Liver (tissue), 9 donors: Measurements from ENCODE around the gene ABTB2. TPM values are rescaled to one million over a fixed set of nuclear protein-coding genes. Genes with fewer than 3 reads are reported as not detected.

Experiments used
- DNase-seq: peaks from one replicate; pipeline ENCODE4 v3.0.0-alpha.2; 2017; ENCODE audit warnings: low spot score
- H3K27ac ChIP-seq, 2 donors: one replicate each; pipeline ENCODE4 v1.7.0; 2013; ENCODE audit warnings: inconsistent platforms in 2 of 2, low read length in 2 of 2, control low read depth in 1 of 2, low read depth in 1 of 2, mild to moderate bottlenecking in 1 of 2
- H3K27me3 ChIP-seq, 4 donors: one replicate each; pipeline versions ENCODE4 v1.6.1 to v1.7.0; 2013; ENCODE audit warnings: low read length in 3 of 4, inconsistent platforms in 1 of 4, mild to moderate bottlenecking in 1 of 4, moderate library complexity in 1 of 4; ENCODE audit not compliant: control insufficient read depth in 4 of 4, insufficient read depth in 4 of 4
- H3K36me3 ChIP-seq, 4 donors: one replicate each; pipeline versions ENCODE4 v1.6.1 to v1.7.0; 2013; ENCODE audit warnings: low read length in 3 of 4, mild to moderate bottlenecking in 3 of 4, low read depth in 1 of 4, moderate library complexity in 1 of 4; ENCODE audit not compliant: control insufficient read depth in 4 of 4, insufficient read depth in 3 of 4
- H3K4me1 ChIP-seq, 4 donors: one replicate each; pipeline versions ENCODE4 v1.6.1 to v1.7.0; 2013; ENCODE audit warnings: low read length in 3 of 4, mild to moderate bottlenecking in 3 of 4, moderate library complexity in 1 of 4; ENCODE audit not compliant: control insufficient read depth in 4 of 4, insufficient read depth in 4 of 4
- H3K4me3 ChIP-seq, 3 donors: one replicate each; pipeline versions ENCODE4 v1.6.1 to v1.7.0; 2013; ENCODE audit warnings: low read length in 3 of 3, control low read depth in 1 of 3, low read depth in 1 of 3, mild to moderate bottlenecking in 1 of 3
- H3K9ac ChIP-seq, 2 donors: one replicate each; pipeline ENCODE4 v1.7.0; 2013; ENCODE audit warnings: low read length in 2 of 2, mild to moderate bottlenecking in 2 of 2, moderate library complexity in 2 of 2, control low read depth in 1 of 2, low read depth in 1 of 2
- H3K9me3 ChIP-seq, 4 donors: one replicate each; pipeline versions ENCODE4 v1.6.1 to v1.7.0; 2013; ENCODE audit warnings: low read length in 3 of 4; ENCODE audit not compliant: control insufficient read depth in 4 of 4
- ATF3 ChIP-seq: IDR thresholded peaks from 2 replicates; pipeline ENCODE4 v1.6.1; 2016; ENCODE audit warnings: antibody characterized with exemption
- EGR1 ChIP-seq, 2 donors: IDR thresholded peaks; 2 replicates each; pipeline ENCODE4 v1.6.1; 2016 to 2018; ENCODE audit warnings: antibody characterized with exemption in 2 of 2, low read depth in 2 of 2
- FOXA1 ChIP-seq: IDR thresholded peaks from 2 replicates; pipeline ENCODE4 v1.6.1; 2016; ENCODE audit warnings: antibody characterized with exemption
- FOXA2 ChIP-seq: IDR thresholded peaks from 2 replicates; pipeline ENCODE4 v1.6.1; 2016; ENCODE audit warnings: antibody characterized with exemption
- HNF4A ChIP-seq, 2 donors: conservative IDR thresholded peaks; 2 replicates each; pipeline ENCODE4 v1.6.1; 2016; ENCODE audit warnings: antibody characterized with exemption in 2 of 2, mild to moderate bottlenecking in 2 of 2
- HNF4G ChIP-seq: IDR thresholded peaks from 2 replicates; pipeline ENCODE4 v1.6.1; 2016; ENCODE audit warnings: antibody characterized with exemption
- JUND ChIP-seq, 2 donors: IDR thresholded peaks; 2 replicates each; pipeline ENCODE4 v1.6.1; 2016; ENCODE audit warnings: antibody characterized with exemption in 2 of 2
- NR2F2 ChIP-seq: IDR thresholded peaks from 2 replicates; pipeline ENCODE4 v1.6.1; 2016; ENCODE audit warnings: antibody characterized with exemption
- RXRA ChIP-seq, 2 donors: IDR thresholded peaks; 2 replicates each; pipeline ENCODE4 v1.6.1; 2017 to 2018; ENCODE audit warnings: antibody characterized with exemption in 2 of 2, mild to moderate bottlenecking in 1 of 2
- SP1 ChIP-seq: IDR thresholded peaks from 2 replicates; pipeline ENCODE4 v1.6.1; 2018; ENCODE audit warnings: antibody characterized with exemption, mild to moderate bottlenecking
- TAF1 ChIP-seq: conservative IDR thresholded peaks from 2 replicates; pipeline ENCODE4 v1.6.1; 2016; ENCODE audit warnings: antibody characterized with exemption, mild to moderate bottlenecking
- YY1 ChIP-seq: IDR thresholded peaks from 2 replicates; pipeline ENCODE4 v1.6.1; 2016; ENCODE audit warnings: antibody characterized with exemption, mild to moderate bottlenecking
- ZBTB33 ChIP-seq: IDR thresholded peaks from 2 replicates; pipeline ENCODE4 v1.6.1; 2016; ENCODE audit warnings: antibody characterized with exemption
- WGBS: extraction: QIAGEN DNeasy Blood & Tissue Kit; methylation state at CpG from one replicate; pipeline ENCODE4 v1.1.7; 2013; 5-methylcytosine and 5-hydroxymethylcytosine counted together
- polyA plus RNA-seq, 2 donors: library from polyadenylated mRNA; stranded (reverse) in 1 of 2; unstranded in 1 of 2; fragments of 200-250 nt in 1 of 2; fragments of >200 nt in 1 of 2; fragmentation: Nextera tagmentation in 1 of 2; extraction: Ambion mirVana in 1 of 2; gene quantifications; one replicate each; pipeline versions ENCODE4 v1.2.1 to v1.2.3, GENCODE V29; 2013 to 2015
- total RNA-seq, 2 donors: library from RNA; depleted of rRNA; stranded (reverse); fragments of >200 nt; gene quantifications; one replicate each; pipeline ENCODE4 v1.2.3, GENCODE V29; 2014
- TF ChIP-seq, protein P1 (sequence below): IDR thresholded peaks from 2 replicates; pipeline ENCODE4 v1.6.1; 2016; ENCODE audit warnings: antibody characterized with exemption
- TF ChIP-seq, protein P2 (sequence below): IDR thresholded peaks from 2 replicates; pipeline ENCODE4 v1.6.1; 2016; ENCODE audit warnings: antibody characterized with exemption, mild to moderate bottlenecking
- donor health status: healthy.
- donor health status: healthy.
- donor health status: healthy.
- donor health status: healthy.
- donor health status: healthy.

The ABTB2 gene
- total and polyA plus RNA-seq, 4 donors: 2.4 to 8.9 (median 6.1) TPM

DNA sequence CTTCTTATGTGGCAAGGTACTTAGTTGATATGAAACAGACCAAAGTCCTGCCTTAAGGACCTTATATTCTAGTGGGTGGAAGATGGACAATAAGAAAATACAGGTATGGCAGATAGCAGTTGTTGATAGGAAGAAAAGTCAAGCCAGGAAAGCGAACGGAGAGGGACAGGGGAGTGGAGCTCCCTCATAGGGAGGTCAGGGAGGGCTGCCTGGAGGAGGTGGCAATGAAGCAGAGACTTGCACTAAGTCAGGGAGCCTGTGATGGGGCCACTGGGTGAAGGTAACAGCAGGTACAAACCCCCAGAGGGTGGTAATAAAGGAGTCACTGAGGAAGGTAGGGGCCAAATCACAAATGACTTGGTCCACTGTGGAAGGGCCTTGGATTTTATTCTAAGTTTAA is 65.3 kb downstream of the ABTB2 start:
- Histone ChIP-seq H3K27me3 (no peaks in the 10 kb centered on the region), H3K36me3 (peaks cover 0 to 2% (median 0%) of the 10 kb centered on the region in 4 donors), H3K27ac (no peak overlapping the region), H3K4me3 (no peak overlapping the region), H3K9ac (no peak overlapping the region), H3K4me1 (peaks cover 0 to 7% (median under 1%) of the 10 kb centered on the region in 4 donors), H3K9me3 (no peaks in the 10 kb centered on the region)
- WGBS: 47% methylated on average over 2 of the region's 2 CpGs
- DNase-seq: no peak
- TF ChIP-seq HNF4A (conservative IDR thresholded peaks at IDR 0.05): no peak
- TF ChIP-seq, protein P1, sequence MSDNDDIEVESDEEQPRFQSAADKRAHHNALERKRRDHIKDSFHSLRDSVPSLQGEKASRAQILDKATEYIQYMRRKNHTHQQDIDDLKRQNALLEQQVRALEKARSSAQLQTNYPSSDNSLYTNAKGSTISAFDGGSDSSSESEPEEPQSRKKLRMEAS: no peak
- TF ChIP-seq ZBTB33: no peak
- TF ChIP-seq JUND (IDR thresholded peaks at IDR 0.05): no peak
- no peak for TF ChIP-seq TAF1
- TF ChIP-seq ATF3: no peak
- no peak for TF ChIP-seq NR2F2
- no peak for TF ChIP-seq FOXA1
- TF ChIP-seq RXRA (IDR thresholded peaks at IDR 0.05): no peak

DNA sequence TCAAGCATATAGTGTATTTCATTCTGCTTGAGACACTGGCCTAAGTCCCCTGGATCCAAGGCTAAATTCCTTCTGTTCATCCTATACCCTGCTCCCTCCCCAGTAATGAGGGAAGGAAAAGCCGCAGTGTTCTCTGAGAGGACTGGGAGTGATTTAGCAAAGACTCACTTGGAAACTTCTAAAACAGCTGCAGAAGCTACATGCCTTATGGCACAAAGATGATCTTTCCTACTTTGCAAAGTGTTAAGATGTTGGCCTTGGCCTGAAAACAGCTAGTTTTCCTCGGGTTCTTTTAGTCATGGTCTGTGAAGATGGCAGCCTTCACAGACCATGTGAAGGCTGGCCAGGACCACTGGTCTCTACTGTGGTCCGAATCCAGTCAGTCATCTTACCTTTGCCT is 65.7 kb downstream of the ABTB2 start:
- no peak for DNase-seq
- WGBS: 97% methylated on average over 3 of the region's 3 CpGs
- peaks cover 0 to 2% (median 0%) of the 10 kb centered on the region in 4 donors for H3K36me3 ChIP-seq
- H3K27me3 ChIP-seq: no peaks in the 10 kb centered on the region
- H3K9ac ChIP-seq: no peak overlapping the region
- H3K9me3 ChIP-seq: no peaks in the 10 kb centered on the region
- H3K4me3 ChIP-seq: no peak overlapping the region
- peaks cover 0 to 7% (median 2%) of the 10 kb centered on the region in 4 donors for H3K4me1 ChIP-seq
- no peak overlapping the region for H3K27ac ChIP-seq
- TF ChIP-seq, protein P2, sequence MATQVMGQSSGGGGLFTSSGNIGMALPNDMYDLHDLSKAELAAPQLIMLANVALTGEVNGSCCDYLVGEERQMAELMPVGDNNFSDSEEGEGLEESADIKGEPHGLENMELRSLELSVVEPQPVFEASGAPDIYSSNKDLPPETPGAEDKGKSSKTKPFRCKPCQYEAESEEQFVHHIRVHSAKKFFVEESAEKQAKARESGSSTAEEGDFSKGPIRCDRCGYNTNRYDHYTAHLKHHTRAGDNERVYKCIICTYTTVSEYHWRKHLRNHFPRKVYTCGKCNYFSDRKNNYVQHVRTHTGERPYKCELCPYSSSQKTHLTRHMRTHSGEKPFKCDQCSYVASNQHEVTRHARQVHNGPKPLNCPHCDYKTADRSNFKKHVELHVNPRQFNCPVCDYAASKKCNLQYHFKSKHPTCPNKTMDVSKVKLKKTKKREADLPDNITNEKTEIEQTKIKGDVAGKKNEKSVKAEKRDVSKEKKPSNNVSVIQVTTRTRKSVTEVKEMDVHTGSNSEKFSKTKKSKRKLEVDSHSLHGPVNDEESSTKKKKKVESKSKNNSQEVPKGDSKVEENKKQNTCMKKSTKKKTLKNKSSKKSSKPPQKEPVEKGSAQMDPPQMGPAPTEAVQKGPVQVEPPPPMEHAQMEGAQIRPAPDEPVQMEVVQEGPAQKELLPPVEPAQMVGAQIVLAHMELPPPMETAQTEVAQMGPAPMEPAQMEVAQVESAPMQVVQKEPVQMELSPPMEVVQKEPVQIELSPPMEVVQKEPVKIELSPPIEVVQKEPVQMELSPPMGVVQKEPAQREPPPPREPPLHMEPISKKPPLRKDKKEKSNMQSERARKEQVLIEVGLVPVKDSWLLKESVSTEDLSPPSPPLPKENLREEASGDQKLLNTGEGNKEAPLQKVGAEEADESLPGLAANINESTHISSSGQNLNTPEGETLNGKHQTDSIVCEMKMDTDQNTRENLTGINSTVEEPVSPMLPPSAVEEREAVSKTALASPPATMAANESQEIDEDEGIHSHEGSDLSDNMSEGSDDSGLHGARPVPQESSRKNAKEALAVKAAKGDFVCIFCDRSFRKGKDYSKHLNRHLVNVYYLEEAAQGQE: no peak
- TF ChIP-seq FOXA2: no peak
- no peak for TF ChIP-seq SP1
- TF ChIP-seq YY1: no peak
- no peak for TF ChIP-seq EGR1 (IDR thresholded peaks at IDR 0.05; ENCODE audit: low read depth in 2 of 2)
- no peak for TF ChIP-seq ZBTB33
- TF ChIP-seq HNF4G: no peak
